ENCODE results near the gene ANXA1.
A peak's percentile ranks its signal among the peaks of the same experiment; 100 is the strongest.

ANXA1 gene

DNA sequence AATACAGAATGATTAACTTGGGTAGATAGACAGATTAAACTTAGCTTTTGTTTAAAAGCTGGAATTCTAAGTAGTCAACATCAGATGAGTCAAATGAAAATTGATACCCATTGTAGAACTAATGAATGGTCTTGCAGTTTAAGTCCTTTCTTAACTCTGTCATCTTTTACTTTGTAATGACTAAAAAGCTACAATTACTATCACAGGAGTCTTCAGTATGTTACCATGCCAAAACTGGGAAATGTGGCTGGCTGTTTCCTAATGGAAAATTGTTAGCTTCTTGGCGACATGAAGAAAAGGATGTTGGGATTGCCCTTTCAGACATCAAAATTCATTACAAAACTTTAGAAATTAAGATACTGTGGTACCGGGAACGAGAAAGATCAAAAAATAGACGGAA, 20.2 kb upstream of the ANXA1 start:
- DNase-seq (ENCODE audit: low read depth): no peak
- H3K4me3 ChIP-seq (ENCODE audit: low read length): no peak overlapping the region
- TF ChIP-seq, protein P1, sequence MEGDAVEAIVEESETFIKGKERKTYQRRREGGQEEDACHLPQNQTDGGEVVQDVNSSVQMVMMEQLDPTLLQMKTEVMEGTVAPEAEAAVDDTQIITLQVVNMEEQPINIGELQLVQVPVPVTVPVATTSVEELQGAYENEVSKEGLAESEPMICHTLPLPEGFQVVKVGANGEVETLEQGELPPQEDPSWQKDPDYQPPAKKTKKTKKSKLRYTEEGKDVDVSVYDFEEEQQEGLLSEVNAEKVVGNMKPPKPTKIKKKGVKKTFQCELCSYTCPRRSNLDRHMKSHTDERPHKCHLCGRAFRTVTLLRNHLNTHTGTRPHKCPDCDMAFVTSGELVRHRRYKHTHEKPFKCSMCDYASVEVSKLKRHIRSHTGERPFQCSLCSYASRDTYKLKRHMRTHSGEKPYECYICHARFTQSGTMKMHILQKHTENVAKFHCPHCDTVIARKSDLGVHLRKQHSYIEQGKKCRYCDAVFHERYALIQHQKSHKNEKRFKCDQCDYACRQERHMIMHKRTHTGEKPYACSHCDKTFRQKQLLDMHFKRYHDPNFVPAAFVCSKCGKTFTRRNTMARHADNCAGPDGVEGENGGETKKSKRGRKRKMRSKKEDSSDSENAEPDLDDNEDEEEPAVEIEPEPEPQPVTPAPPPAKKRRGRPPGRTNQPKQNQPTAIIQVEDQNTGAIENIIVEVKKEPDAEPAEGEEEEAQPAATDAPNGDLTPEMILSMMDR (conservative IDR thresholded peaks at IDR 0.05; ENCODE audit: low read length): no peak

DNA sequence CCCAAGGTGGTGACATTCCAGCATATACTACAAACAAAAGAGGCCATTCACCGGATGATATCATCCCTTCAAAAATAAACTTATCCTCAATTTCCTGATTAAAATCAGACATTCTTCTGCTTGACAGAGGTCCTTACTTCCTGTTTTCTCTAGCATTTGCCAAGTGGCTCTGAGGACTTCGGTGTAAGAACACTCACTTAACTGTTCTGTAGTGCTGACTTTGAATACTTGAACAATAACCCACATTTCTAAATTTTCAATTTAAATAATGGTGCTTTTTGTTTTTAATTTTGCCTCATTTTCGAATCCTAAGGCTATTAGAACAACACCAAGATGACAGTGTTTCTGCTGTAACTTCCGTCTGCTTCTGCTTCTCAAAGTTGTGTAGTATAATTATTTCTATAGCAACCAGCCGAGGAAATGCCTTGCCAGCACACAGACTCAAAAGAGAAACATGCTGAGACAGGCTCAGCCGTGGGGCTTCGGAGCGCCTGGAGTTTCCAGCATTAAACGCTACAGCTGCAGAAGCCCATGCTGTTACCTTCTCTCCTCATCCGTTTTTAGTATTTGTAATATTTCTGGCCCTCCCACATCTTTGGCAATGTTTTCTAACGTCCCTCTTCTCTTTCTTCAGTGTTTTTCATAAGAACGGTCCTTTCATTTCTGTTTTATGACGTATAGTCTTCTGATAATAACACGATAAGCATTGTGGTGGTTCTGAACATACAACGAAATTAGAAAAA, 19.5 kb upstream of the ANXA1 start:
- peak overlapping the region; percentile 62 for H3K4me3 ChIP-seq (ENCODE audit: low read length)
- TF ChIP-seq, protein P1 (conservative IDR thresholded peaks at IDR 0.05; ENCODE audit: low read length): no peak
- DNase-seq (ENCODE audit: low read depth): peak; percentile 85

DNA sequence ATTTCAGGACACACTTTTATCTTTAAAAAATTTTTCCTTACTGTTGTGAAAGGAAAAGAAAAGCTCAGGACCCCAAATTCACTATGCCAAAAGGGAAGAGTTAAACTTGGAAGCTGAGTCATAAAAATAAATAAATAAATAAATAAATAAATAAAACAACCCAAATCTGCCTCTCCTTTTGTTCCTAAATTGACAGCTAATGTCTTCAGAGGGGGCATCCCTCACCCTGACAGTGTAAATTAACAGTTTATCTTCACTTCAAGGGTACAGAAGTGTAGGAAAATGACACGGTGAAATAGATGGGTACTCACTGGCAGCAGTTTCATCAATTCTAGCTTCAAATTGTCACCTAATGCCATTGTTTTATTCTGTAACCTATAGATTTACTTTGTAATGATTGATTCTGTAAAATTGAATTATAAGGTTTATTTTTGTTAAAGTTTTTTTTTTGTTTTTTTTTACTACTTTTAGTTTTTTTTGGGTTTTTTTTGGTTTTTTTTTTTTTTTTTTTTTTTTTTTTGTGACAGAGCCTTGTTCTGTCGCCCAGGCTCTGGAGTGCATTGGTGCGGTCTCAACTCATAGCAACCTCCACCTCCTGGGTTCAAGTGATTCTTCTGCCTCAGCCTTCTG, 18.5 kb upstream of the ANXA1 start:
- TF ChIP-seq, protein P1 (conservative IDR thresholded peaks at IDR 0.05; ENCODE audit: low read length): no peak
- DNase-seq (ENCODE audit: low read depth): no peak
- H3K4me3 ChIP-seq (ENCODE audit: low read length): peak overlapping the region; percentile 62

DNA sequence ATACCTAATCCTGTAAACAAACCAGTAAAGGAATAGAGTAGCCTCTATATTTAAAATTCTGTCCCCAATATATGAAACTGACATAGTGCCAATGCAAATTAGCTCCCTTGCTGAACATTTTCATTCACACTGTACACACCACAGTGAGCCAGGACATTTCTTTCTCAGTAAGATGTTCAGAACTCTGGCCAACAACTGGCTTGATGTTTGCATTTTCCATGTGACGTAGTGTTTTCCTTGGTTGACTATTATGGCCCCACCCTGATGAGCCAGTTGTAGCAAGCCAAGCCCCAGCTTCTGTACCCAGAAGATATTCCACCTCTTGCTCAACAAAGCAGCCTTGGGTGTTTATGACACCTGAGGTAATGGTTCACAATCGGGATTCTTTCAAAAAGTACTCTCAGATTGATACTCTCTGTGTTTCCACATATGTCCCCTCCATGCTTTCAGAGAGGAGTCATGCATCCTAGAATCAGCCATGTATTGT, 17.7 kb upstream of the ANXA1 start:
- DNase-seq (ENCODE audit: low read depth): no peak
- no peak overlapping the region for H3K4me3 ChIP-seq (ENCODE audit: low read length)
- TF ChIP-seq, protein P1 (conservative IDR thresholded peaks at IDR 0.05; ENCODE audit: low read length): no peak

DNA sequence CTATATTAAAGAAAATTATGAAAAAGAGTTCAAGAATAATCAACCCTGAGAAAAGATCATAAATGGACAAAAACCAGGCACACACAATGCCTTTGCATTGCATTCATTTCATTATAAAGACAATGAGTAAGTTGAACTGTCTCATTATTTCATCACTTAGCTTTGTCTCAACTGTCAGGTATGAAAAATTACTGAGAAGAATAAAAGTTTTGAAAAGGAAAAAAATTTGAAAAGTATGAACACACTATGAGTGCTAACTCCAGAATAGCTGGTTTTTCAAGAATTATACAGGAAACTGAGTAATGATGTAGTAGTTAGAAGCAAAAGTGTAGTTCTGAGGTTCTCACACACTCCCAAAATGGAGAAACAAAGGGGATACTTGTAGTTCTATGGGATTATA, 16.3 kb upstream of the ANXA1 start:
- TF ChIP-seq, protein P1 (conservative IDR thresholded peaks at IDR 0.05; ENCODE audit: low read length): no peak
- DNase-seq (ENCODE audit: low read depth): no peak
- H3K4me3 ChIP-seq (ENCODE audit: low read length): no peak overlapping the region

DNA sequence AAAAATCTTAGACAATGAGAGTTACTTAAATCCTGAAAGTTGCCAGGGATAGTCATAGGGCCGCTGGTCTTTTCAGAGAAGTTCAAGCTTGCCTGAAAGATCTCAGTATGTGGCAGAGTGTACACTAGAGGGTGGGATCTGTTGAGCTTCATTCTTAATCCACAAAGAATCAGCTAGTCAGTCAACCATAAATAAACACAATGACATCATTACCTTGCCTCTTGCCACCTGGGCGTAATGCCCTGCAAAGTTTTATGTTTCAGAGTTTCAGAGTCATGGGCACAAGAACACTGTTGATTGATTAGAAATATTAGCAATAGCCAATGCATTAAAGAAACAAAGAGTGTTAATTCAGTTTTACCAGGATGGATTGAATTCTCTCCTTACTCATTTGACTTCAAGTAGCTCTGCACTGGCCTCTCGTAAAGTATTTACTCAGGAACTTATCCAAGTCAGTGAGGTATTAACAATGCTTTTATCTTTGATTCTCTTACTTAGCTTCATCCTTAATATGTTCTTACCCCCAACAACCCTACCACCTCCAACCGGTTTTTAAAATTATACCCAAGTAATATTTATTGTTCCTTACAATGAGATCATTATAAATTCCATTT, 14.3 kb upstream of the ANXA1 start:
- DNase-seq (ENCODE audit: low read depth): no peak
- no peak overlapping the region for H3K4me3 ChIP-seq (ENCODE audit: low read length)
- TF ChIP-seq, protein P1 (conservative IDR thresholded peaks at IDR 0.05; ENCODE audit: low read length): no peak
